HCT116 (cell line): ENCODE data around the gene NMRAL1. TPM values are rescaled to one million over a fixed set of nuclear protein-coding genes. Genes with fewer than 3 reads are reported as not detected.

Source experiments
- ATAC-seq: fragments of 200-7000 bp; cut with Tn5 transposase; 2 replicates; pipeline ENCODE4 v1.9.1; 2020; ENCODE audit warnings: mild to moderate bottlenecking, moderate library complexity
- BruUV-seq: library from RNA; stranded (reverse); fragments of 400-500 nt; replicated peaks from 2 replicates; lab custom pipeline; 2021; lab: Mats Ljungman, UMichigan
- CTCF ChIA-PET: fragments of 300-600 bp; sonication (Branson Sonifier 250); formaldehyde crosslinking; loops from one replicate; lab custom pipeline; 2021; ENCODE audit warnings: antibody characterized with exemption; lab: Charles Lee
- POLR2A ChIA-PET: fragments of 300-600, 350-600 bp; sonication (Branson Sonifier 250); formaldehyde crosslinking; loops from one replicate; lab custom pipeline; 2021; ENCODE audit warnings: antibody characterized with exemption; lab: Charles Lee
- RAD21 ChIA-PET, 2 experiments: fragments of 300-600 bp; sonication (Branson Sonifier 250); formaldehyde crosslinking; loops; one replicate each; lab custom pipeline; 2023; ENCODE audit warnings: low total read pairs in 2 of 2; ENCODE audit not compliant: uncharacterized antibody in 2 of 2, unreplicated experiment in 2 of 2, low non-redundant PET in 1 of 2; lab: Charles Lee
- DNase-seq: peaks from one replicate; pipeline ENCODE4 v3.0.0-alpha.2; 2010; ENCODE audit warnings: low read depth, low spot score
- H2AFZ ChIP-seq: fragments of 200-600 bp; shearing (Covaris generic), sonication (generic); 2 replicates; pipeline ENCODE4 v1.6.1; 2017; ENCODE audit warnings: low read depth, mixed run types, mixed read lengths, antibody characterized with exemption, low read length; ENCODE audit not compliant: poor library complexity, severe bottlenecking
- H3K27ac ChIP-seq: 2 replicates; pipeline ENCODE4 v1.5.1; 2012; ENCODE audit warnings: low read depth, low read length
- H3K27me3 ChIP-seq: fragments of 200-600 bp; sonication (generic); 2 replicates; pipeline ENCODE4 v1.6.1; 2016; ENCODE audit warnings: mixed run types, low read length, mixed read lengths; ENCODE audit not compliant: insufficient read depth
- H3K36me3 ChIP-seq, 2 experiments: fragments of 200-500 bp in 1 of 2; fragments of 200-600 bp in 1 of 2; sonication (Bioruptor generic) in 1 of 2; sonication (generic) in 1 of 2; 2 replicates each; pipeline versions ENCODE4 v1.5.1 to v1.6.1; 2014 to 2016; ENCODE audit warnings: low read length in 2 of 2, inconsistent platforms in 1 of 2, mixed read lengths in 1 of 2, mixed run types in 1 of 2; ENCODE audit not compliant: insufficient read depth in 2 of 2, control insufficient read depth in 1 of 2
- H3K4me1 ChIP-seq, 2 experiments: fragments of 200-600 bp in 1 of 2; sonication (generic) in 1 of 2; 2 replicates each; pipeline versions ENCODE4 v1.5.1 to v1.6.1; 2012 to 2017; ENCODE audit warnings: low read length in 2 of 2, inconsistent platforms in 1 of 2, mild to moderate bottlenecking in 1 of 2, mixed read lengths in 1 of 2, mixed run types in 1 of 2, moderate library complexity in 1 of 2; ENCODE audit not compliant: insufficient read depth in 2 of 2, control insufficient read depth in 1 of 2
- H3K4me2 ChIP-seq: fragments of 200-600 bp; sonication (generic); 2 replicates; pipeline ENCODE4 v1.6.1; 2017; ENCODE audit warnings: mixed run types, low read length, mixed read lengths
- H3K4me3 ChIP-seq, 2 experiments: fragments of 200-600 bp in 1 of 2; sonication (generic) in 1 of 2; replicated peaks in 1 of 2; 2 replicates each; pipeline ENCODE4 v1.5.1; 2011 to 2016; ENCODE audit warnings: low read length in 2 of 2, control low read depth in 1 of 2, low read depth in 1 of 2, mild to moderate bottlenecking in 1 of 2, mixed read lengths in 1 of 2, mixed run types in 1 of 2
- H3K79me2 ChIP-seq: fragments of 200-600 bp; sonication (generic); 2 replicates; pipeline ENCODE4 v1.6.1; 2017; ENCODE audit warnings: mild to moderate bottlenecking, mixed run types, low read length, moderate library complexity, mixed read lengths; ENCODE audit not compliant: insufficient read depth
- H3K9ac ChIP-seq: fragments of 200-600 bp; sonication (generic); 2 replicates; pipeline ENCODE4 v1.6.1; 2016; ENCODE audit warnings: low read length, mixed read lengths
- H3K9me2 ChIP-seq: fragments of 200-600 bp; sonication (generic), shearing (Covaris generic); 2 replicates; pipeline ENCODE4 v1.6.1; 2017; ENCODE audit warnings: mixed run types, mild to moderate bottlenecking, moderate library complexity; ENCODE audit not compliant: insufficient read depth
- H3K9me3 ChIP-seq, 2 experiments: fragments of 200-500 bp in 1 of 2; fragments of 200-600 bp in 1 of 2; sonication (Bioruptor generic) in 1 of 2; sonication (generic) in 1 of 2; 2 replicates each; pipeline ENCODE4 v1.6.1; 2014 to 2017; ENCODE audit warnings: low read length in 2 of 2, mixed read lengths in 2 of 2, inconsistent platforms in 1 of 2, low read depth in 1 of 2, mild to moderate bottlenecking in 1 of 2, mixed run types in 1 of 2, moderate library complexity in 1 of 2; ENCODE audit not compliant: control insufficient read depth in 1 of 2, insufficient read depth in 1 of 2
- H4K20me1 ChIP-seq: fragments of 200-600 bp; sonication (generic), shearing (Covaris generic); 2 replicates; pipeline ENCODE4 v1.6.1; 2017; ENCODE audit warnings: mixed run types, mild to moderate bottlenecking, moderate library complexity; ENCODE audit not compliant: insufficient read depth
- ATF3 ChIP-seq: IDR thresholded peaks from 2 replicates; pipeline ENCODE4 v1.6.1; 2012
- EGR1 ChIP-seq: IDR thresholded peaks from 2 replicates; pipeline ENCODE4 v1.6.1; 2012; ENCODE audit warnings: low read depth
- ELF1 ChIP-seq: IDR thresholded peaks from 2 replicates; pipeline ENCODE4 v1.6.1; 2012; ENCODE audit warnings: low read depth, borderline replicate concordance
- FOSL1 ChIP-seq: IDR thresholded peaks from 2 replicates; pipeline ENCODE4 v1.6.1; 2012; ENCODE audit warnings: low read depth
- JUND ChIP-seq: IDR thresholded peaks from 2 replicates; pipeline ENCODE4 v1.6.1; 2012
- MAX ChIP-seq: IDR thresholded peaks from 2 replicates; pipeline ENCODE4 v1.6.1; 2012
- POLR2A ChIP-seq: IDR thresholded peaks from 2 replicates; pipeline ENCODE4 v1.7.0; 2011; ENCODE audit warnings: borderline replicate concordance; ENCODE audit not compliant: insufficient read depth, insufficient read length; ENCODE audit errors: extremely low read depth
- ZBTB33 ChIP-seq: IDR thresholded peaks from 2 replicates; pipeline ENCODE4 v1.6.1; 2011; ENCODE audit warnings: mild to moderate bottlenecking, low read length, moderate library complexity; ENCODE audit not compliant: insufficient replicate concordance; ENCODE audit errors: extremely low read depth
- ZFX ChIP-seq: fragments of 450-650 bp; IDR thresholded peaks from 2 replicates; pipeline ENCODE4 v1.6.1; 2017
- ZNF274 ChIP-seq: fragments of 200-500 bp; sonication (Bioruptor generic); IDR thresholded peaks from 2 replicates; pipeline ENCODE4 v1.6.1; 2014; ENCODE audit warnings: mild to moderate bottlenecking, low read depth, low read length, inconsistent platforms
- intact Hi-C: fragments of 100-400 bp; cut with micrococcal nuclease; formaldehyde crosslinking; loops from 2 replicates; pipeline ENCODE4 v1.10.0; 2022
- total RNA-seq: library from RNA; stranded (reverse); gene quantifications from one replicate; pipeline ENCODE4 v1.2.1, GENCODE V29; 2021; ENCODE audit not compliant: unreplicated experiment

Gene NMRAL1
- total RNA-seq, 1 experiment from 2014 or later, result 76.7 TPM

GRCh38 chr16:4513881-4514280, 39.5 kb upstream of the NMRAL1 start:
- ATAC-seq, result no peak
- no peaks in the 10 kb centered on the region for H3K9me2 ChIP-seq
- no peaks in the 10 kb centered on the region for H4K20me1 ChIP-seq
- no peak overlapping the region for H3K9ac ChIP-seq
- CTCF ChIA-PET, result no interaction called here
- no peak for DNase-seq
- no peak overlapping the region for H3K4me3 ChIP-seq
- BruUV-seq, result no TSS peak
- TF ChIP-seq JUND (no peak), POLR2A (no peak), ZFX (no peak), ZBTB33 (no peak), MAX (no peak), FOSL1 (no peak), ATF3 (no peak), EGR1 (no peak), ELF1 (no peak), ZNF274 (no peak)
- TF ChIP-seq, all 23 proteins: peak for 0
- ChIA-PET POLR2A (no interaction called here), RAD21 (no interaction called here)
- no peaks in the 10 kb centered on the region for H3K27me3 ChIP-seq
- H3K4me1 ChIP-seq, result no peaks in the 10 kb centered on the region
- peaks cover 15 to 20% of the 10 kb centered on the region in 2 experiments; a peak in 3 of 4 replicates for H3K36me3 ChIP-seq
- no peak overlapping the region for H3K27ac ChIP-seq
- H3K4me2 ChIP-seq, result no peak overlapping the region
- no peak overlapping the region for H2AFZ ChIP-seq
- H3K9me3 ChIP-seq, result no peaks in the 10 kb centered on the region
- no peaks in the 10 kb centered on the region for H3K79me2 ChIP-seq
- intact Hi-C loops, result loop anchor here (10.0 kb wide), 1 partner anchor 141 kb away; no protein-coding TSS in a partner anchor
